GM12878 (cell line): ENCODE data around the gene RNF130. TPM values are rescaled to one million over a fixed set of nuclear protein-coding genes. Genes with fewer than 3 reads are reported as not detected.

Experiments
- CBX3 ChIP-seq: fragments of 200-600 bp; sonication (generic); IDR thresholded peaks from 2 replicates; pipeline ENCODE4 v1.6.1; 2016; ENCODE audit warnings: low read depth, borderline replicate concordance
- ETV6 ChIP-seq, 2 experiments: fragments of 450-650 bp in 1 of 2; IDR thresholded peaks in 1 of 2; conservative IDR thresholded peaks in 1 of 2; 2 replicates each; pipeline ENCODE4 v1.6.1; 2014; ENCODE audit warnings: antibody characterized with exemption in 1 of 2, borderline replicate concordance in 1 of 2, low read depth in 1 of 2, mild to moderate bottlenecking in 1 of 2, moderate library complexity in 1 of 2
- HCFC1 ChIP-seq: fragments of 150-350 bp; IDR thresholded peaks from 2 replicates; pipeline ENCODE4 v1.6.1; 2014; ENCODE audit warnings: low read length
- HDAC2 ChIP-seq: fragments of 200-600 bp; sonication (generic); IDR thresholded peaks from 2 replicates; pipeline ENCODE4 v1.6.1; 2017
- PML ChIP-seq: IDR thresholded peaks from 2 replicates; pipeline ENCODE4 v1.6.1; 2012; ENCODE audit warnings: low read length, inconsistent platforms
- RUNX3 ChIP-seq: IDR thresholded peaks from 2 replicates; pipeline ENCODE4 v1.6.1; 2012; ENCODE audit warnings: low read length, inconsistent platforms
- SIN3A ChIP-seq: IDR thresholded peaks from 2 replicates; pipeline ENCODE4 v1.6.1; 2012; ENCODE audit warnings: low read depth, low read length, improper control_type of control experiment
- SREBF2 ChIP-seq: IDR thresholded peaks from 2 replicates; pipeline ENCODE4 v1.6.1; 2012; ENCODE audit warnings: mild to moderate bottlenecking, low read length
- WRNIP1 ChIP-seq: IDR thresholded peaks from 2 replicates; pipeline ENCODE4 v1.6.1; 2011; ENCODE audit warnings: low read depth, low read length, improper control_type of control experiment, borderline replicate concordance
- ZNF24 ChIP-seq: fragments of 450-650 bp; IDR thresholded peaks from 2 replicates; pipeline ENCODE4 v1.6.1; 2017; ENCODE audit warnings: antibody characterized with exemption, mild to moderate bottlenecking
- polyA plus RNA-seq, 11 experiments: library from polyadenylated mRNA; depleted of rRNA in 4 of 11; unstranded in 6 of 11; stranded (reverse) in 5 of 11; fragments of >200 nt; fragmentation: Nextera tagmentation in 4 of 11; fragmentation: Illumina TruSeq in 1 of 11; extraction: Ambion mirVana in 4 of 11; extraction: Trizol in 1 of 11; gene quantifications; 1 replicate in 1 of 11; 2 replicates in 10 of 11; pipeline versions ENCODE4 v1.2.1 to v1.2.3, GENCODE V29; 2011 to 2016; ENCODE audit warnings: inconsistent platforms in 2 of 11, missing spikeins in 2 of 11, low read depth in 1 of 11
- total RNA-seq, 4 experiments: library from RNA; depleted of rRNA in 3 of 4; stranded (reverse); fragments of >200 nt in 3 of 4; fragmentation: Illumina TruSeq in 1 of 4; extraction: Trizol in 1 of 4; gene quantifications; 2 replicates each; pipeline versions ENCODE4 v1.2.1 to v1.2.3, GENCODE V29; 2013 to 2021
- TF ChIP-seq, protein P1 (sequence below): IDR thresholded peaks from 2 replicates; pipeline ENCODE4 v1.6.1; 2011; ENCODE audit warnings: low read depth, low read length, improper control_type of control experiment, borderline replicate concordance
- TF ChIP-seq, protein P2 (sequence below): fragments of 450-650 bp; IDR thresholded peaks from 2 replicates; pipeline ENCODE4 v1.6.1; 2016; ENCODE audit warnings: mild to moderate bottlenecking, moderate library complexity, borderline replicate concordance
- TF ChIP-seq, protein P3 (sequence below): fragments of 450-650 bp; IDR thresholded peaks from 2 replicates; pipeline ENCODE4 v1.6.1; 2018; ENCODE audit warnings: mild to moderate bottlenecking, low read depth, moderate library complexity; ENCODE audit not compliant: partially characterized antibody
- TF ChIP-seq, protein P4 (sequence below): fragments of 450-650 bp; IDR thresholded peaks from 2 replicates; pipeline ENCODE4 v1.6.1; 2016; ENCODE audit warnings: mild to moderate bottlenecking
- TF ChIP-seq, protein P5 (sequence below): fragments of 450-650 bp; IDR thresholded peaks from 2 replicates; pipeline ENCODE4 v1.6.1; 2017; ENCODE audit warnings: mild to moderate bottlenecking, moderate library complexity

Gene RNF130
- total and polyA plus RNA-seq, 10 of the 15 experiments (the other 5 are each of a cell fraction or from before 2014, with no cell fraction given) = 0.04 to 0.36 (median 0.11) TPM; not detected in 1

DNA sequence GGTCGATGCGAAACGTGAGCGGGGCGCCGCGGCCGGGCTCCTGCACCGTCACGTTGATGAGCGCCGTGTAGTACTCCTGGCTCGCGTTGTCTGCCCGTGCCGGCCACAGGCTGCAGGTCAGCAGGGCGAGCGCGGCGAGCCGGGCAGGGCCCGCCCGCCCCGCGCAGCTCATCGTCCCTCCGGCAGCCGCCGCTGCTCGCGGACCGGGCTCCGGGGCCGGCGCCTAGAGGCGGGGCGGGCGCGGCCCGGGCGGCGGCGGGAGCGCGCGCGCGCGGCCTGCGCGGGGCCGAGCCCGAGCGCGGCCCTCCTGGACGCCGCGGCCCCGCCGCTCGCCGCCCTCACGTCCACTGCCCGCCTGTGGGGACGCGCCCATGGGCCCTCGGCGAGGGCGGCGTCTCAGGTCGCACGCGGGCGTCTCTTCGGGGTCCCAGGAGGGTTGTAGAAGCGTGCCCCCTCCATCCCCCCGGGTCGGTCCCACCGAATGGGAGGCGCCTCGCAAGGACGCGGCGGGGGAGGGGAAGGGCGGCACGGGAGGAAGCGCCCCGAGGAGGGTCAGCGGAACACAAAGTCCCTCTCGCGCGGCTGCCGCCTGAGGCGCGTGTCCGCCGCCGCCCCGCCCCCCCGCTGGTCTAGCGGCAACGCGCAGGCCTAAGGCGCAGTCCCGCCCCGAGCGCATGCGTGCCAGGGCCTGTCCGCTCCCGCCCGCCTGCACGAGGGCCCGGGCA lies at the start of gene RNF130 (continued):
- TF ChIP-seq, protein P1, sequence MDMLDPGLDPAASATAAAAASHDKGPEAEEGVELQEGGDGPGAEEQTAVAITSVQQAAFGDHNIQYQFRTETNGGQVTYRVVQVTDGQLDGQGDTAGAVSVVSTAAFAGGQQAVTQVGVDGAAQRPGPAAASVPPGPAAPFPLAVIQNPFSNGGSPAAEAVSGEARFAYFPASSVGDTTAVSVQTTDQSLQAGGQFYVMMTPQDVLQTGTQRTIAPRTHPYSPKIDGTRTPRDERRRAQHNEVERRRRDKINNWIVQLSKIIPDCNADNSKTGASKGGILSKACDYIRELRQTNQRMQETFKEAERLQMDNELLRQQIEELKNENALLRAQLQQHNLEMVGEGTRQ = no peak
- TF ChIP-seq SREBF2 (no peak), WRNIP1 (no peak), CBX3 (no peak), SIN3A (no peak), RUNX3 (no peak), HCFC1 (no peak), ETV6 (conservative IDR thresholded peaks at IDR 0.05 in 1 of 2, IDR thresholded peaks at IDR 0.05 in 1 of 2; ENCODE audit: borderline replicate concordance in 1 of 2, low read depth in 1 of 2) (no peak), ZNF24 (no peak), HDAC2 (no peak), PML (no peak)
- TF ChIP-seq, protein P2, sequence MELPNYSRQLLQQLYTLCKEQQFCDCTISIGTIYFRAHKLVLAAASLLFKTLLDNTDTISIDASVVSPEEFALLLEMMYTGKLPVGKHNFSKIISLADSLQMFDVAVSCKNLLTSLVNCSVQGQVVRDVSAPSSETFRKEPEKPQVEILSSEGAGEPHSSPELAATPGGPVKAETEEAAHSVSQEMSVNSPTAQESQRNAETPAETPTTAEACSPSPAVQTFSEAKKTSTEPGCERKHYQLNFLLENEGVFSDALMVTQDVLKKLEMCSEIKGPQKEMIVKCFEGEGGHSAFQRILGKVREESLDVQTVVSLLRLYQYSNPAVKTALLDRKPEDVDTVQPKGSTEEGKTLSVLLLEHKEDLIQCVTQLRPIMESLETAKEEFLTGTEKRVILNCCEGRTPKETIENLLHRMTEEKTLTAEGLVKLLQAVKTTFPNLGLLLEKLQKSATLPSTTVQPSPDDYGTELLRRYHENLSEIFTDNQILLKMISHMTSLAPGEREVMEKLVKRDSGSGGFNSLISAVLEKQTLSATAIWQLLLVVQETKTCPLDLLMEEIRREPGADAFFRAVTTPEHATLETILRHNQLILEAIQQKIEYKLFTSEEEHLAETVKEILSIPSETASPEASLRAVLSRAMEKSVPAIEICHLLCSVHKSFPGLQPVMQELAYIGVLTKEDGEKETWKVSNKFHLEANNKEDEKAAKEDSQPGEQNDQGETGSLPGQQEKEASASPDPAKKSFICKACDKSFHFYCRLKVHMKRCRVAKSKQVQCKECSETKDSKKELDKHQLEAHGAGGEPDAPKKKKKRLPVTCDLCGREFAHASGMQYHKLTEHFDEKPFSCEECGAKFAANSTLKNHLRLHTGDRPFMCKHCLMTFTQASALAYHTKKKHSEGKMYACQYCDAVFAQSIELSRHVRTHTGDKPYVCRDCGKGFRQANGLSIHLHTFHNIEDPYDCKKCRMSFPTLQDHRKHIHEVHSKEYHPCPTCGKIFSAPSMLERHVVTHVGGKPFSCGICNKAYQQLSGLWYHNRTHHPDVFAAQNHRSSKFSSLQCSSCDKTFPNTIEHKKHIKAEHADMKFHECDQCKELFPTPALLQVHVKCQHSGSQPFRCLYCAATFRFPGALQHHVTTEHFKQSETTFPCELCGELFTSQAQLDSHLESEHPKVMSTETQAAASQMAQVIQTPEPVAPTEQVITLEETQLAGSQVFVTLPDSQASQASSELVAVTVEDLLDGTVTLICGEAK = no peak
- TF ChIP-seq, protein P3, sequence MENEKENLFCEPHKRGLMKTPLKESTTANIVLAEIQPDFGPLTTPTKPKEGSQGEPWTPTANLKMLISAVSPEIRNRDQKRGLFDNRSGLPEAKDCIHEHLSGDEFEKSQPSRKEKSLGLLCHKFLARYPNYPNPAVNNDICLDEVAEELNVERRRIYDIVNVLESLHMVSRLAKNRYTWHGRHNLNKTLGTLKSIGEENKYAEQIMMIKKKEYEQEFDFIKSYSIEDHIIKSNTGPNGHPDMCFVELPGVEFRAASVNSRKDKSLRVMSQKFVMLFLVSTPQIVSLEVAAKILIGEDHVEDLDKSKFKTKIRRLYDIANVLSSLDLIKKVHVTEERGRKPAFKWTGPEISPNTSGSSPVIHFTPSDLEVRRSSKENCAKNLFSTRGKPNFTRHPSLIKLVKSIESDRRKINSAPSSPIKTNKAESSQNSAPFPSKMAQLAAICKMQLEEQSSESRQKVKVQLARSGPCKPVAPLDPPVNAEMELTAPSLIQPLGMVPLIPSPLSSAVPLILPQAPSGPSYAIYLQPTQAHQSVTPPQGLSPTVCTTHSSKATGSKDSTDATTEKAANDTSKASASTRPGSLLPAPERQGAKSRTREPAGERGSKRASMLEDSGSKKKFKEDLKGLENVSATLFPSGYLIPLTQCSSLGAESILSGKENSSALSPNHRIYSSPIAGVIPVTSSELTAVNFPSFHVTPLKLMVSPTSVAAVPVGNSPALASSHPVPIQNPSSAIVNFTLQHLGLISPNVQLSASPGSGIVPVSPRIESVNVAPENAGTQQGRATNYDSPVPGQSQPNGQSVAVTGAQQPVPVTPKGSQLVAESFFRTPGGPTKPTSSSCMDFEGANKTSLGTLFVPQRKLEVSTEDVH = no peak
- TF ChIP-seq, protein P4, sequence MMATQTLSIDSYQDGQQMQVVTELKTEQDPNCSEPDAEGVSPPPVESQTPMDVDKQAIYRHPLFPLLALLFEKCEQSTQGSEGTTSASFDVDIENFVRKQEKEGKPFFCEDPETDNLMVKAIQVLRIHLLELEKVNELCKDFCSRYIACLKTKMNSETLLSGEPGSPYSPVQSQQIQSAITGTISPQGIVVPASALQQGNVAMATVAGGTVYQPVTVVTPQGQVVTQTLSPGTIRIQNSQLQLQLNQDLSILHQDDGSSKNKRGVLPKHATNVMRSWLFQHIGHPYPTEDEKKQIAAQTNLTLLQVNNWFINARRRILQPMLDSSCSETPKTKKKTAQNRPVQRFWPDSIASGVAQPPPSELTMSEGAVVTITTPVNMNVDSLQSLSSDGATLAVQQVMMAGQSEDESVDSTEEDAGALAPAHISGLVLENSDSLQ = no peak
- TF ChIP-seq, protein P5, sequence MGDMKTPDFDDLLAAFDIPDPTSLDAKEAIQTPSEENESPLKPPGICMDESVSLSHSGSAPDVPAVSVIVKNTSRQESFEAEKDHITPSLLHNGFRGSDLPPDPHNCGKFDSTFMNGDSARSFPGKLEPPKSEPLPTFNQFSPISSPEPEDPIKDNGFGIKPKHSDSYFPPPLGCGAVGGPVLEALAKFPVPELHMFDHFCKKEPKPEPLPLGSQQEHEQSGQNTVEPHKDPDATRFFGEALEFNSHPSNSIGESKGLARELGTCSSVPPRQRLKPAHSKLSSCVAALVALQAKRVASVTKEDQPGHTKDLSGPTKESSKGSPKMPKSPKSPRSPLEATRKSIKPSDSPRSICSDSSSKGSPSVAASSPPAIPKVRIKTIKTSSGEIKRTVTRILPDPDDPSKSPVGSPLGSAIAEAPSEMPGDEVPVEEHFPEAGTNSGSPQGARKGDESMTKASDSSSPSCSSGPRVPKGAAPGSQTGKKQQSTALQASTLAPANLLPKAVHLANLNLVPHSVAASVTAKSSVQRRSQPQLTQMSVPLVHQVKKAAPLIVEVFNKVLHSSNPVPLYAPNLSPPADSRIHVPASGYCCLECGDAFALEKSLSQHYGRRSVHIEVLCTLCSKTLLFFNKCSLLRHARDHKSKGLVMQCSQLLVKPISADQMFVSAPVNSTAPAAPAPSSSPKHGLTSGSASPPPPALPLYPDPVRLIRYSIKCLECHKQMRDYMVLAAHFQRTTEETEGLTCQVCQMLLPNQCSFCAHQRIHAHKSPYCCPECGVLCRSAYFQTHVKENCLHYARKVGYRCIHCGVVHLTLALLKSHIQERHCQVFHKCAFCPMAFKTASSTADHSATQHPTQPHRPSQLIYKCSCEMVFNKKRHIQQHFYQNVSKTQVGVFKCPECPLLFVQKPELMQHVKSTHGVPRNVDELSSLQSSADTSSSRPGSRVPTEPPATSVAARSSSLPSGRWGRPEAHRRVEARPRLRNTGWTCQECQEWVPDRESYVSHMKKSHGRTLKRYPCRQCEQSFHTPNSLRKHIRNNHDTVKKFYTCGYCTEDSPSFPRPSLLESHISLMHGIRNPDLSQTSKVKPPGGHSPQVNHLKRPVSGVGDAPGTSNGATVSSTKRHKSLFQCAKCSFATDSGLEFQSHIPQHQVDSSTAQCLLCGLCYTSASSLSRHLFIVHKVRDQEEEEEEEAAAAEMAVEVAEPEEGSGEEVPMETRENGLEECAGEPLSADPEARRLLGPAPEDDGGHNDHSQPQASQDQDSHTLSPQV = no peak
